HG02571 (cell line): ENCODE data around the gene TCERG1L.
"Not testable (repeated sequence)": the region's sequence is repeated elsewhere in the genome, so short reads cannot be mapped to it uniquely, and the experiment has no call there.

Source experiments
- ATAC-seq: cut with Tn5 transposase; IDR thresholded peaks from one replicate; pipeline ENCODE4 v1.9.1; 2021; ENCODE audit warnings: mild to moderate bottlenecking, moderate library complexity; ENCODE audit not compliant: unreplicated experiment

The TCERG1L gene

DNA sequence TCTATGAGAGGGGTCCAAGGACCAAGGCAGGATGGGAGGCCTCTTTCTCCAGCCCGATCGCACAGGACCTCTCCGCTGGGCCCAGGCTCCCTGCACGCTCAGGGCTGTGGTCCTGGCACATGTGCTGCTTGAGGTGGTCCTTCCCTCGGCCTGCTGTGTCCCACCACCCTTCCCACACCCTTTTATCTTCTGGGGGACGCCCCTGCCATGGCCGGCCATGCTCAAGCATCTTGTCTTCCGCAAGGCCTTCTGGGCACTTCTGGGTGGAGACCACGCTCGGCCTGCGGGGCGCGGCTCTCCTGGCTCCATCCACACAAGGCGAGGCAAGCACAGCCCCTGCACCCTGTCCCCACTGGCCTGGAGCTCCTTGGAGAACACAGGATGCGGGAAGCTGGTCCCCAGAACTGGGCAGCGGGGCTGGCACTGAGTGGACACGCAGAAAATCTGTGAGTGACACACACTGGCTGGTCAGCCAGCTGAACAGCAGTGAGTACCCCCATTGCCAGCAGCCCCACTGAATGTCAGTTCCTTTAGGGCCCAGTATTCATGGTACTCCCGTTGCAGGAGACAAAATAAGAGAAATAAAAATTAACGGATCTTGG is 115.9 kb downstream of the TCERG1L start:
- no peak for ATAC-seq

- ATAC-seq: no peak
Measured at GRCh38 chr10:131195116-131195515, 116.4 kb downstream of the TCERG1L start.

DNA sequence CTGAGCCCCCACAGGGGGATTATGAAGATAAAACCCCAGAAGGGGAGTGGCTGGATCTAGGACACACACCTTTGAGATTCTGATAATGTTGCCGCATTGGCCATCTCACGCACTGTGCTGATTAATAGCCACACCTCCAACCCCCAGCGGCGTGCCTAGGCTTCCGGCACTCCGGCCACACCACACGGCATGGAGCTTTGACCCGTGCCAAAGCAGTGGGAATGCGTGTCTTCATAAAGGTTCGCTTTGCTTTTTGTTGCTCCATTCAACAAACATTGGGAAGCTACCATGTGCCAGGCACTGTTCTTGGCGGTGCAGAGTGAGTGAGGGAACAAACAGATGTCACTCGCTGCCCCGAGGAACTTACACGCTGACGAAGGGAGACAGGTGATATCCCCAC is 117.6 kb downstream of the TCERG1L start:
- no peak for ATAC-seq

DNA sequence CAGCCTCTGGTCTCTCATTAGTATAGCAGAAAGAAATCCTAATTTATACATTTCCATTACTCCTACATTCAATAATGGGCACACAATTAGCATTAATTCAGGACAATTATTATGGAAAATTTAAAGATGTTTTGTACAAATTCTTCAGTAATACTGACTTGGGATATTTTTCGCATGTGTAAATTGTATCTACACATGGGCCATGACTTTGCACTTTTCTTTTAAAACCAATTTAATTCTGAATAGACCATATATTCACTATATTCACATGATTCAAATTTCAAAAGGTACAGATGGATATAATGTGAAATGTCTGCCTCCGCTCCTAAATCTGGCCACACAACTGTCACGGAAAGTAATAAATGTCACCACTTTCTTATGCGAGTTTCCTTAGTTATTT is 123.0 kb downstream of the TCERG1L start:
- ATAC-seq: no peak

- no peak for ATAC-seq
Measured at GRCh38 chr10:131187926-131188325, 123.6 kb downstream of the TCERG1L start.

DNA sequence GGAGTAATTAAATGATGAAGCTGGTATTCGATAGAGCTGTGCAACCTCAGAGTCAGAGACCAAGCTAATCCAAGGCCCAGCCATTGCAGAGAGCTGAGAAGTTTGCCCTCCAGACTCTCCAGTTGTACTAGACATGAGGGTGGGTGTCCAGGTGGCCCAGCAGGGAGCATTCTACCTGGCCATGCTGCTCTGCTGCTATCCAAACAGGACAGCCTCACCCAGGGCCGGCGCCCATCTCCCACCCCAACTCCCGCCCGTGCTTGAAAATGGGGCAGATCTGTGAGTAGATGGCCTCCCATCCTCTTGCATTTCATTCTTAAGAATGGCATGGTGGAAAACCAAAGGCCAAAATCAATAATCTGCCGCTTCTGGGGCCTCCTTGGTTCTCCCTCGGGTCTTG is 124.2 kb downstream of the TCERG1L start:
- no peak for ATAC-seq

- no peak for ATAC-seq
Measured at GRCh38 chr10:131186547-131187253, 124.8 kb downstream of the TCERG1L start.

GRCh38 chr10:131184503-131184902 is 127.0 kb downstream of the TCERG1L start:
- ATAC-seq: no peak

GRCh38 chr10:131183546-131184045 is 127.9 kb downstream of the TCERG1L start:
- ATAC-seq: no peak

DNA sequence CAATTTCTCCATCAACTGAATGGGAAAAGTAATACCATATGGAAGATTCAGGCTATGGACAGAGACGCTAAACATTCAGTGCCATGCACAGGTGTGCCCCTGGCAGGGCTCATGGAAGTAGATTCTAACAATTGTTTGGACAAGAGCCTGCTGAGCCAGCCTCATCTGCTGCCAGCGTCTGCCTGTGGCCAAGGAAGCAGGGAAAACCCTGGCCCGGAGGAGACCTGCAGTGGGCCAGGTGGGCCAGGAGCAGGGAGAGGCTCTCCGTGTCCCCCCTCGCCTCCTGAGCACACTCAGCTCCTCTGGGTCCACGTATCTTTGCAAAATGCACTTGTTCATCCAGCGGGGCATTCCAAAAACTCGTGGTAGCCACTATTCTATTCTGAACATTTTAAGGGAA is 130.1 kb downstream of the TCERG1L start:
- ATAC-seq: no peak

- no peak for ATAC-seq
Measured at GRCh38 chr10:131180740-131181415, 130.6 kb downstream of the TCERG1L start.

DNA sequence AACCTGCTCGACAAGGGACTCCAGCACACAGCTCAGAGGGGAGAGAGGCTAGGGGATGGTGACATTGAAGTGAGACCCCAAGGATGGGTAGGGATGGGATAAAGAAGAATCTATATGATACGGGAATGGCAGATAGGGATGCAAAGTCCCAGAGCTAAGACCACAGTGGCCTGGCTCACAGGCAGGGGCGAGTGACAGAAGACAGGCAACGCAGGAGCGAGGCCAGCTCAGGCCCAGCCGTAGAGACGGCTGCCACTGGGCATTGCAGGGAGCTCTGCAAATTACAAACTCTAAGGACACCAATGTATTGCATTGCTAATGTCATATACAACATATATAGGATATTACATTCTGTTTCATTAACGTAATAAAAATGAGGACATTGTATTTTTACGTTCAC is 131.4 kb downstream of the TCERG1L start:
- no peak for ATAC-seq

DNA sequence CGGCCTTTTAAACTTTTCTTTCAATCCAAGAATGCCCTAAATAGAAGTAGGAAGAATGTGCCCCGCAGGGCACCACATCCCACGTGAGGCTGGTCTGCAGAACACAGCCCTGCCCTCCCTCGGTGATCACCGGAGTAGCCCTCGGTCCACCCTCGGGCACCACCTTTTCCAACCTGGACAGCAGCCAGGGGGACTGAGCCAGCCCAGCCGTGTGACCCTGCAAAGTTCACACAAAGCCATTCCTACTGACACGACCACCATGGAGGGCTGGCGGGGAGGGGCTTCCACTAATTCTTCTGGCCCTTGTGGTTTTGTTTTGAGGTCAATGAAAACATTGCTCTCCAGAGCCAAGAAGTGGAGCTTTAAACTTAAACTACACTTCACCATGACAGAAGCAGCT is 132.2 kb downstream of the TCERG1L start:
- ATAC-seq: no peak

DNA sequence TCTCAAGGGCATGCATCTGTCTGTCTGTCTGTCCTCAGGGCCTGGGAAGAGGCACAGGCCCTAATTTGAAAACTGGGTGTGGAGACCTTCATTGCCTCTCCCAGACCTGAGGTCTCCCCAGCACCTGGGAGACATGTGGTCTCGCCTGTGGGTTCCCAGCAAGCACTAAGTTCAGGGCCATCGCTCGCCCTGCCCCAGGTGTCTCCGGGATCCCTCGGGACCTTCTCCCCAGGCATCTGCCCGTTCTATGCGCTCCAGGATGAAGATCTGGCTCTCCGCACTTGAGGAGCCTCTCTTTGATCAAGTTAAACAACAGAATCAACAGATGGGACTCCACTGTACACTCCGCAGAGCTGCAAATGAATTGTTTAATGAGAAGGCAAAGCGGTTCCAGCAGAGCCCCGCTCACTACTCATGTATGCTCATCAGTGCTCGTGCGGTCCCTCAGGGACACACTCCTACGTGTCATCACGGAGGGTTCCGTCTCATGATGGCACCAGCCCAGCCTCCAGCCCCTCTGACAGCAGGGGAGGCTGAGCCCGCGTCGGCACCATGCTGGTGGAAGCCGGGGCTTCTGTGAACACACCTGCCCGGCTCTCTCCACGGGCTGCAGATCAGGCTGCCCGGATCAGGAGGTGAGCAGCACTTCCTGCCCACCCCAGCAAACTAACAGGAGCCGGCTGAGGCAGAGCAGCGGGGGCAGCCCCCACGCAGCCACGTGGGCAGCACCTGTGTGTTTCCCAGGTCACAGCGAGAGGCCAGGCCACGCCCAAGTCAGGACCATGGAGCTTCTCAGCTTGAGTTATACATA is 132.8 kb downstream of the TCERG1L start:
- ATAC-seq: no peak

DNA sequence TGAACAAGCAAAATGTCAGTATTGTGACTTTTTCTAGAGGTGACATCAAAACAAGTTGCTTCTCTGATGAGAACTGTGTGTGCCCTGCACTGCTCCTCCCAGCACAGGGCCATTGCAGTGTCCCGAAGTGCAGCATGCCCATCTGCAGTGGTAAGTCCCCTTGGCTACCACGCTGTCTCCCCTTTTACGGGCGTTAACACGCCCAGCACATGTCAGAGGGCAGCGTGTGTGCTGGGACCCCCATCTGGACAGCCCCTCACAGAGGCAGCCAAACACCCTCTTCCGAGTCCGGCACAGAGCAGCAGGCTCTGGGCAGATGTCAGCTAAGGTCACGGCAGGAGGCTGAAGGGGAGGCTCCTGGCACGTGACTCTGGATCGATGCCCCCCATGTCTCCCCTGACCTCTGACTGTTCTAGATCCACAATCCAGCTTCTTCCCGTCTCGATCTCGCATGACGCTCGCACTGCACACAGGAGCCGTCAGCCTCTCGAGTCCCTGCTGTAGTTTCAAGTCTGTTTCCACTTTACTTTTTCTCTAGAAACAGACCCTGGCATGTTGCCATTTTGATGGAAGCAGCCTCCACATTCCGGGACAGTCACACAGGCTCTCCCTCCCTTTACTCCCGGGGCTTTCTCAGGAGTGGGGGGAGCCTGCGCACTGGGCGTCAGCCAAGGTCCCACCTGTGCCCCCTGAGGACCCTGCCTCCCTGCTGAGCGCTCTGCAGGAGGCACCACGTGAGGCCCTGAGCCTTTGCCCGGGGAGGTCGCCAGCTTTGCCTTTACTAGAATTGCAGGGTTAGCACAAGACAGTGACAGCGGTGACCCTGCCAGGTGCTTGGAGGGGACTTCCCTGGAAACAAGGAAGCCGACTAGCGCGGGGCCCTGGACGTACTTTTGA is 133.8 kb downstream of the TCERG1L start:
- no peak for ATAC-seq

- no peak for ATAC-seq
Measured at GRCh38 chr10:131176907-131177306, 134.6 kb downstream of the TCERG1L start.

DNA sequence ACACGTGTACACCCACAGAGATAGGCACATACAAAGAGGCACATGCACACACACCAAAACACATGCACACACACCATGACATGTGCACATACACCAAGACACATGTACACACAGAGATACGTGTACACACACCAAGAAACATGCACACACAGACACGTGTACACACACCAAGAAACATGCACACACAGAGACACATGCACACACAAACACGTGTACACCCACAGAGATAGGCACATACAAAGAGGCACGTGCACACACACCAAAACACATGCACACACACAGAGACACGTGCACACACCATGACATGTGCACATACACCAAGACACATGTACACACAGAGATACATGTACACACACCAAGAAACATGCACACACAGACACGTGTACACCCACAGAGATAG is 135.2 kb downstream of the TCERG1L start:
- ATAC-seq: not testable (repeated sequence)

DNA sequence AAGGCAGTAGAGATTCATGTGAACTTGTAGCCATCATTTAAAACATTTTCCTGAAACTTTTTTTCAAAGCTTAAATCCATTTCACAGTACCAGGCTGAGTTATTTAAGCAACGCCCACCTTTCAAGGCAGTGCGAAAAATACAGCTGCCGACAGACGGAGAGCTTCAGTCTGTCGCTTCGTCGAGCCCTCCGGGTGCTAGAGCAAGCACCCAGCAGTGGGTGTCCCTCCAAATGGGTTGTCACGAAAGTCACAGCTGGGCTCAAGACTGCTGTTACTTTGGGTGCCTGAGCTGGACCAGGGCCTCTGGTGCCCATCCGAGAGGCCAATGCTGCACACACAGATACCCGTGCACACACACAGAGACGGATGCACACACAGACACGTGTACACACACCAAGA is 135.6 kb downstream of the TCERG1L start:
- ATAC-seq: no peak

GRCh38 chr10:131174651-131175540 is 136.6 kb downstream of the TCERG1L start:
- no peak for ATAC-seq
